ENCODE measurements around the gene TSPEAR.

GRCh38 chr21:44697811-44698734 is 13.3 kb downstream of the TSPEAR start:
- TF ChIP-seq CTCF (IDR thresholded peaks at IDR 0.05) (no peak), ZFX (IDR thresholded peaks at IDR 0.05; ENCODE audit: borderline replicate concordance) (no peak)

All from 22Rv1 (cell line).